ENCODE data around the gene C1R. TPM values are rescaled to one million over a fixed set of nuclear protein-coding genes. Genes with fewer than 3 reads are reported as not detected.

Gene C1R
- total RNA-seq, 1 donor from 2014 or later: 1,046 TPM

- Histone ChIP-seq H3K4me1 (peaks cover 6 to 7% of the 10 kb centered on the region in 2 donors), H3K27me3 (no peaks in the 10 kb centered on the region), H3K27ac (peak overlapping the region; percentile 79 to 84), H3K9me3 (no peaks in the 10 kb centered on the region), H3K36me3 (no peaks in the 10 kb centered on the region), H3K4me3 (peak overlapping the region; percentile 68 to 74)
- DNase-seq (ENCODE audit: low spot score in 2 of 2): no peak
- TF ChIP-seq CTCF (IDR thresholded peaks at IDR 0.05): no peak
- intact Hi-C loops (cut with DNase I): loop anchor here (1.0 kb wide), 1 partner anchor 20 kb away; the partner anchor contains the start of gene C1RL
Observed at GRCh38 chr12:7129287-7129871, 37.1 kb upstream of the C1R start.

- Histone ChIP-seq H3K27ac (peak within 1 kb of the TSS; percentile 79 to 84), H3K4me1 (peaks cover 6 to 7% of the 10 kb centered on the region in 2 donors), H3K27me3 (no peaks in the 10 kb centered on the region), H3K4me3 (peak within 1 kb of the TSS; percentile 68 to 74), H3K9me3 (no peaks in the 10 kb centered on the region), H3K36me3 (no peaks in the 10 kb centered on the region)
- no peak for DNase-seq (ENCODE audit: low spot score in 2 of 2)
- intact Hi-C loops (cut with DNase I): loop anchor here (1.0 kb wide), 1 partner anchor 19 kb away; the partner anchor contains the start of gene C1RL
- no peak for TF ChIP-seq CTCF (IDR thresholded peaks at IDR 0.05)
Observed at GRCh38 chr12:7128681-7129286, 36.5 kb upstream of the C1R start, which contains the start of gene RBP5. Gene RBP5, minus strand, starts transcription at chr12:7128889. Its CDS starts 114 bp downstream, at chr12:7128775.

GRCh38 chr12:7127916-7128626 is 35.8 kb upstream of the C1R start:
- Histone ChIP-seq H3K36me3 (no peaks in the 10 kb centered on the region), H3K4me1 (peaks cover 6 to 7% of the 10 kb centered on the region in 2 donors), H3K9me3 (no peaks in the 10 kb centered on the region), H3K4me3 (no peak overlapping the region), H3K27me3 (no peaks in the 10 kb centered on the region), H3K27ac (no peak overlapping the region)
- DNase-seq (ENCODE audit: low spot score in 2 of 2): no peak
- TF ChIP-seq CTCF (IDR thresholded peaks at IDR 0.05): no peak
- intact Hi-C loops (cut with DNase I): no loop called here

GRCh38 chr12:7125632-7126227 is 33.5 kb upstream of the C1R start:
- intact Hi-C loops (cut with DNase I): no loop called here
- no peaks in the 10 kb centered on the region for H3K36me3 ChIP-seq
- no peak for DNase-seq (ENCODE audit: low spot score in 2 of 2)
- H3K27ac ChIP-seq: no peak overlapping the region
- H3K9me3 ChIP-seq: no peaks in the 10 kb centered on the region
- H3K4me3 ChIP-seq: no peak overlapping the region
- no peaks in the 10 kb centered on the region for H3K27me3 ChIP-seq
- H3K4me1 ChIP-seq: peaks cover 6 to 7% of the 10 kb centered on the region in 2 donors
- no peak for TF ChIP-seq CTCF (IDR thresholded peaks at IDR 0.05)

- no peak for DNase-seq (ENCODE audit: low spot score in 2 of 2)
- intact Hi-C loops (cut with DNase I): no loop called here
- no peaks in the 10 kb centered on the region for H3K9me3 ChIP-seq
- H3K4me1 ChIP-seq: no peaks in the 10 kb centered on the region
- no peaks in the 10 kb centered on the region for H3K27me3 ChIP-seq
- H3K4me3 ChIP-seq: no peak overlapping the region
- no peaks in the 10 kb centered on the region for H3K36me3 ChIP-seq
- TF ChIP-seq CTCF (IDR thresholded peaks at IDR 0.05): no peak
- H3K27ac ChIP-seq: no peak overlapping the region
Observed at GRCh38 chr12:7123806-7124522, 31.7 kb upstream of the C1R start.
